MM.1S (cell line): Measurements from ENCODE around the gene CLIC4.
"Not testable (repeated sequence)": the region's sequence is repeated elsewhere in the genome, so short reads cannot be mapped to it uniquely, and the experiment has no call there.

ENCODE experiments used
- DNase-seq: peaks from one replicate; pipeline ENCODE4 v3.0.0-alpha.2; 2015
- H2AFZ ChIP-seq: fragments of 300-600 bp; sonication (generic); 2 replicates; pipeline ENCODE4 v1.6.0; 2016; ENCODE audit warnings: antibody characterized with exemption, low read length
- H3F3A ChIP-seq: fragments of 300-600 bp; sonication (generic); 2 replicates; pipeline ENCODE4 v1.6.1; 2016; ENCODE audit warnings: mild to moderate bottlenecking, antibody characterized with exemption, low read length, moderate library complexity, mixed read lengths; ENCODE audit not compliant: insufficient read depth
- H3K27ac ChIP-seq: fragments of 300-600 bp; sonication (generic); 2 replicates; pipeline ENCODE4 v1.5.1; 2016; ENCODE audit warnings: mild to moderate bottlenecking, low read length
- H3K27me3 ChIP-seq: fragments of 300-600 bp; sonication (generic); replicated peaks from 2 replicates; pipeline ENCODE4 v1.6.0; 2016; ENCODE audit warnings: low read length; ENCODE audit not compliant: insufficient read depth
- H3K36me3 ChIP-seq: fragments of 300-600 bp; sonication (generic); replicated peaks from 2 replicates; pipeline ENCODE4 v1.6.1; 2016; ENCODE audit warnings: mild to moderate bottlenecking, low read length, mixed read lengths; ENCODE audit not compliant: insufficient read depth
- H3K4me1 ChIP-seq: fragments of 300-600 bp; sonication (generic); 2 replicates; pipeline ENCODE4 v1.6.1; 2016; ENCODE audit warnings: low read length, mixed read lengths
- H3K4me2 ChIP-seq: fragments of 300-600 bp; sonication (generic); 2 replicates; pipeline ENCODE4 v1.6.0; 2016; ENCODE audit warnings: low read depth, low read length
- H3K4me3 ChIP-seq: fragments of 300-600 bp; sonication (generic); 2 replicates; pipeline ENCODE4 v1.5.1; 2016; ENCODE audit warnings: low read length, mixed read lengths
- H3K79me2 ChIP-seq: fragments of 300-600 bp; sonication (generic); 2 replicates; pipeline ENCODE4 v1.6.1; 2016; ENCODE audit warnings: mixed run types, low read length, mixed read lengths
- H3K9ac ChIP-seq: fragments of 300-600 bp; sonication (generic); 2 replicates; pipeline ENCODE4 v1.6.1; 2016; ENCODE audit warnings: low read length, mixed read lengths
- H3K9me2 ChIP-seq: fragments of 300-600 bp; sonication (generic); replicated peaks from 2 replicates; pipeline ENCODE4 v1.6.1; 2016; ENCODE audit warnings: mild to moderate bottlenecking, low read length, mixed read lengths; ENCODE audit not compliant: insufficient read depth
- H3K9me3 ChIP-seq: fragments of 300-600 bp; sonication (generic); replicated peaks from 2 replicates; pipeline ENCODE4 v1.6.1; 2016; ENCODE audit warnings: mild to moderate bottlenecking, low read length, mixed read lengths; ENCODE audit not compliant: insufficient read depth
- H4K20me1 ChIP-seq: fragments of 300-600 bp; sonication (generic); 2 replicates; pipeline ENCODE4 v1.6.1; 2016; ENCODE audit warnings: mild to moderate bottlenecking, low read length, moderate library complexity, mixed read lengths; ENCODE audit not compliant: insufficient read depth
- EZH2 ChIP-seq: fragments of 300-600 bp; sonication (generic); optimal IDR thresholded peaks from 2 replicates; pipeline ENCODE3; 2017; ENCODE audit warnings: low read depth, mild to moderate bottlenecking, antibody characterized with exemption, low read length, mixed read lengths
- EZH2phosphoT487 ChIP-seq: fragments of 300-600 bp; sonication (generic); IDR thresholded peaks from 2 replicates; pipeline ENCODE4 v1.6.1; 2018; ENCODE audit warnings: antibody characterized with exemption, low read length
- TF ChIP-seq, protein P1 (sequence below): fragments of 300-600 bp; sonication (generic); IDR thresholded peaks from 2 replicates; pipeline ENCODE4 v1.5.1; 2016; ENCODE audit warnings: antibody characterized with exemption, low read length, mixed read lengths

Gene CLIC4

DNA sequence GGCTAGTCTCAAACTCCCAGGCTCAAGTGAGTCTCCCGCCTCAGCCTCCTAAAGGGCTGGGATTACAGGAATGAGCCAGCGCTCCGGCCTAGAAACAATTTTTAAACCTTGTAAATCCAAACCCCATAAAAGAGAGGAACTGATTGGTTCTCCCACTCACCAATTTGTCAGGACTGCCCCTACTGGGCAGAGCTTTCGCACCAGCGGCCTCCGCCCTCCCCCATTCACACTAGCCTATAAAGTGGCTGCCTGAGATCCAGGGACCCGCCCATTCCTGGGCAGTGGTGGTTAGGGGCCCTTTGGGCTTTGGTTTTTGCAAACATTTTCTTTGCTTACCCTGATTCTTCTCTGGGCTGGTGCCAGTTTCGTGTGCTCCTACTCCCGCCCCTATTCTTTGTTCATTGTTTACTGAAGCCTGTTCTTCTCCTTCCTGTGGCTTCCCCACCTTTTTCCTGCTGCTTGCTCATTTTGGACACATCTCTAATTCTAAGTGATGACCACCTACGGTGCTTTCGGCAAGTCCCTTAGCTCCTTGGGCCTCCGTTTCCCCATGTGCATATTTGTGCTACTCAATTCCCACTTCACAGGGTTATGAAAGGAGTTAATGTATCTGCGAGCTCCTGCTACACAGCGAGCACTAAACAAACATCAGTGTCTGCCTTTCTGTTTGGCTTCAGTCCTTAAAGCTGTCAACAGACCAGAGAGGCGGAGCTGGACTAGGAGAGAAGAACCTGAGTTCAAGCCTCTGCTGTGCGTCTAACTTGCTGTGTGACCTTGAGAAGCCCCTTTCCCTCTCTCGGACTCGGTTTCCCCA lies 39.8 kb upstream of the CLIC4 start:
- Histone ChIP-seq H3K4me1 (no peaks in the 10 kb centered on the region), H3K4me3 (peak overlapping the region; percentile 28; the same call in 1 of the 2 replicates), H3K9me3 (no peaks in the 10 kb centered on the region), H3K9ac (no peak overlapping the region; the same call in 1 of the 2 replicates), H4K20me1 (no peaks in the 10 kb centered on the region), H3K9me2 (no peaks in the 10 kb centered on the region), H3K36me3 (no peaks in the 10 kb centered on the region), H2AFZ (peak overlapping the region; percentile 27), H3K4me2 (peak overlapping the region; percentile 37), H3K27me3 (no peaks in the 10 kb centered on the region), H3K79me2 (no peaks in the 10 kb centered on the region), H3F3A (peaks cover 8% of the 10 kb centered on the region; the same call in 1 of the 2 replicates), H3K27ac (peak overlapping the region; percentile 36; the same call in 1 of the 2 replicates)
- peak; percentile 84 for DNase-seq
- no peak for TF ChIP-seq EZH2
- TF ChIP-seq EZH2phosphoT487 = no peak

DNA sequence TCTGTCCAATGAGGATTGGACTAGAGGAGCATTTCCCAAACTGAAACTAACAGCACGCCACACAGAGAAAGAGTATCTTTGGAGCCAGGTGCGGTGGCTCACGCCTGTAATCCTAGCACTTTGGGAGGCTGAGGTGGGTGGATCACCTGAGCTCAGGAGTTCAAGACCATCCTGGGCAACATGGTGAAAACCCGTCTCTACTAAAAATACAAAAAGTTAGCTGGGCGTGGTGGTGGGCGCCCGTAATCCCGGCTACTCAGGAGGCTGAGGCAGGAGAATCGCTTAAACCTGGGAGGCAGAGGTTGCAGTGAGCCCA lies 39.2 kb upstream of the CLIC4 start:
- H3K27me3 ChIP-seq, H3F3A ChIP-seq, H3K9me3 ChIP-seq, H3K9me2 ChIP-seq, DNase-seq, H2AFZ ChIP-seq, H3K9ac ChIP-seq, H3K79me2 ChIP-seq, H3K27ac ChIP-seq, H4K20me1 ChIP-seq, H3K4me1 ChIP-seq, H3K36me3 ChIP-seq: not testable (repeated sequence)
- Histone ChIP-seq H3K4me2 (peak overlapping the region; percentile 37; the same call in 1 of the 2 replicates), H3K4me3 (peak overlapping the region; percentile 28; the same call in 1 of the 2 replicates)

DNA sequence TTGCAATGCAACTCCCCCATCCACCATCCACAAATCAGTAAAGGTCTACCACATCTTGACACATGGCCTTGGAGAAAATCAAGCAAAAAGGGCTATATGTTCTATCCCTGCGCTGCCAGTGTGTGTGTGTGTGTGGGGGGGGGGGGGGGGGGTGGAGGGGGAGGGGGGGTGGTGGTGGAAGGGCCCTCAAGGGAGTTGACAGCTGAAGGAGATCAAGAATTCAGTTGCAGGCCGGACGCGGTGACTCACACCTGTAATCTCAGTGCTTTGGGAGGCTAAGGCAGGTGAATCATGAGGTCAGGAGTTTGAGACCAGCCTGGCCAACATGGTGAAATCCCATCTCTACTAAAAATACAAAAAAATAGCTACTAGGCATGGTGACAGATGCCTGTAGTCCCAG lies 37.6 kb upstream of the CLIC4 start:
- Histone ChIP-seq H3K27me3 (no peaks in the 10 kb centered on the region), H3K36me3 (no peaks in the 10 kb centered on the region), H3K9me2 (no peaks in the 10 kb centered on the region), H3K9ac (no peak overlapping the region), H3K4me1 (no peaks in the 10 kb centered on the region), H3K27ac (no peak overlapping the region), H3K4me3 (no peak overlapping the region), H2AFZ (no peak overlapping the region), H3K4me2 (no peak overlapping the region), H3K9me3 (no peaks in the 10 kb centered on the region), H4K20me1 (no peaks in the 10 kb centered on the region), H3F3A (peaks cover 8% of the 10 kb centered on the region; the same call in 1 of the 2 replicates), H3K79me2 (no peaks in the 10 kb centered on the region)
- no peak for DNase-seq
- TF ChIP-seq, protein P1, sequence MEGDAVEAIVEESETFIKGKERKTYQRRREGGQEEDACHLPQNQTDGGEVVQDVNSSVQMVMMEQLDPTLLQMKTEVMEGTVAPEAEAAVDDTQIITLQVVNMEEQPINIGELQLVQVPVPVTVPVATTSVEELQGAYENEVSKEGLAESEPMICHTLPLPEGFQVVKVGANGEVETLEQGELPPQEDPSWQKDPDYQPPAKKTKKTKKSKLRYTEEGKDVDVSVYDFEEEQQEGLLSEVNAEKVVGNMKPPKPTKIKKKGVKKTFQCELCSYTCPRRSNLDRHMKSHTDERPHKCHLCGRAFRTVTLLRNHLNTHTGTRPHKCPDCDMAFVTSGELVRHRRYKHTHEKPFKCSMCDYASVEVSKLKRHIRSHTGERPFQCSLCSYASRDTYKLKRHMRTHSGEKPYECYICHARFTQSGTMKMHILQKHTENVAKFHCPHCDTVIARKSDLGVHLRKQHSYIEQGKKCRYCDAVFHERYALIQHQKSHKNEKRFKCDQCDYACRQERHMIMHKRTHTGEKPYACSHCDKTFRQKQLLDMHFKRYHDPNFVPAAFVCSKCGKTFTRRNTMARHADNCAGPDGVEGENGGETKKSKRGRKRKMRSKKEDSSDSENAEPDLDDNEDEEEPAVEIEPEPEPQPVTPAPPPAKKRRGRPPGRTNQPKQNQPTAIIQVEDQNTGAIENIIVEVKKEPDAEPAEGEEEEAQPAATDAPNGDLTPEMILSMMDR = no peak
- TF ChIP-seq EZH2phosphoT487 = no peak
- TF ChIP-seq EZH2 = no peak

DNA sequence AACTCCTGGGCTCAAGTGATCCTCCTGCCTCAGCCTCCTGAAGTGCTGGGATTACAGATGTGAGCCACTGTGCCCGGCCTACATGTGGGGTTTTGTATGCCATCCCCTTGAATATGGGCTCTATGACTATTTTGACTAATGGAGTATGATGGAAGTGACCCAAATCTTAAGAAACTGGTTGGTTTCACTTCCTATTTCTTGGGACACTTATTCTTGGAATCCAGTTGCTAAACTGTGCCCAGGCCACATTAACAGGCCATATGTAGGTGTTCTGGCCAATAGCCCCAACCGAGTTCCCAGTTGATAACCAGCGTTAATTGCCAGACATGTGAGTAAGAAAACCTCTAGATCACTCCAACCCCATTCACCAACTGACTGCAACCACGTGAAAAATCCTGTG lies 36.3 kb upstream of the CLIC4 start:
- Histone ChIP-seq H3K9me2 (no peaks in the 10 kb centered on the region), H4K20me1 (no peaks in the 10 kb centered on the region), H3F3A (peaks cover 8% of the 10 kb centered on the region; the same call in 1 of the 2 replicates), H3K9me3 (no peaks in the 10 kb centered on the region), H2AFZ (no peak overlapping the region), H3K4me1 (no peaks in the 10 kb centered on the region), H3K27ac (no peak overlapping the region), H3K4me3 (no peak overlapping the region), H3K36me3 (no peaks in the 10 kb centered on the region), H3K27me3 (no peaks in the 10 kb centered on the region), H3K79me2 (no peaks in the 10 kb centered on the region), H3K9ac (no peak overlapping the region), H3K4me2 (no peak overlapping the region)
- TF ChIP-seq, protein P1 = no peak
- TF ChIP-seq EZH2phosphoT487 (no peak), EZH2 (no peak)
- DNase-seq = no peak
